SK-N-MC (cell line): ENCODE measurements around the gene OR10H3.

Experiments
- EZH2 ChIP-seq: fragments of 200-600 bp; sonication (generic); IDR thresholded peaks from one replicate; pipeline ENCODE4 v1.6.1; 2017; ENCODE audit warnings: antibody characterized with exemption
- FOXP2 ChIP-seq: optimal IDR thresholded peaks from 2 replicates; pipeline ENCODE3; 2011; ENCODE audit warnings: mild to moderate bottlenecking, moderate library complexity; ENCODE audit not compliant: insufficient read depth; ENCODE audit errors: extremely low read length, control extremely low read depth
- POLR2AphosphoS5 ChIP-seq: IDR thresholded peaks from 2 replicates; pipeline ENCODE4 v1.6.1; 2012; ENCODE audit warnings: mild to moderate bottlenecking, low read depth, low read length, borderline replicate concordance

DNA sequence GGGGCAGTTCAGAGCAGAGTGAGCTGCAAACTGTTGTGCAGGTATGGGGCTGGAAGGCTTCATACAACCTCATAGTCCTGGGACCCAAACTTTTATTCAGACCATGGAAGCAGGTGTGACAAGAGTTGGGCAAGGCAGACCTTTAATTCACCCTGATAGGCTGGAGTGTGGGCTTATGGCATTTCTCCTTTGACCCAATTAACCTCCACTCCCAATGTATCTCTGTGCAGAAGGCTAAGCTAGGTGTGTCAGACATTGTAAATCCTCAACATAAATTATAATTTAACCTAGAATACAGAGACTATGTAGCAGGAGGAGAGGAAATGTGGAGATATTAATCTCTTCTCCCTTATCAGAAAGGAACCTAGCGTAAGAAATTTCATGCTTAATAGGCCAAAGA, 22.1 kb upstream of the OR10H3 start:
- TF ChIP-seq POLR2AphosphoS5 (no peak), EZH2 (no peak), FOXP2 (no peak)
